Lung (tissue), 12 donors: ENCODE measurements around the gene LDLRAD2. TPM values are rescaled to one million over a fixed set of nuclear protein-coding genes. Genes with fewer than 3 reads are reported as not detected.

ENCODE experiments used
- ATAC-seq: fragments of 200-7000 bp; cut with Tn5 transposase; one replicate; pipeline ENCODE4 v1.9.1; 2020; ENCODE audit warnings: moderate number of reproducible peaks; ENCODE audit not compliant: insufficient read depth, low FRiP score
- DNase-seq, 3 donors: peaks; one replicate each; pipeline ENCODE4 v3.0.0-alpha.2; 2013 to 2017
- H3K27ac ChIP-seq, 2 donors: one replicate each; pipeline ENCODE4 v1.5.1; 2013; ENCODE audit warnings: mild to moderate bottlenecking in 2 of 2, moderate library complexity in 2 of 2, control low read depth in 1 of 2, inconsistent platforms in 1 of 2, low read depth in 1 of 2, low read length in 1 of 2
- H3K27me3 ChIP-seq, 3 donors: one replicate each; pipeline ENCODE4 v1.5.1; 2013; ENCODE audit warnings: low read length in 2 of 3; ENCODE audit not compliant: control insufficient read depth in 3 of 3, insufficient read depth in 3 of 3
- H3K36me3 ChIP-seq, 4 donors: one replicate each; pipeline ENCODE4 v1.5.1; 2013; ENCODE audit warnings: low read length in 4 of 4, mild to moderate bottlenecking in 1 of 4, moderate library complexity in 1 of 4; ENCODE audit not compliant: control insufficient read depth in 4 of 4, insufficient read depth in 4 of 4
- H3K4me1 ChIP-seq, 5 donors: one replicate each; pipeline ENCODE4 v1.5.1; 2013; ENCODE audit warnings: low read length in 5 of 5, mild to moderate bottlenecking in 2 of 5, moderate library complexity in 1 of 5; ENCODE audit not compliant: control insufficient read depth in 5 of 5, insufficient read depth in 5 of 5
- H3K4me3 ChIP-seq: one replicate; pipeline ENCODE4 v1.5.1; 2013; ENCODE audit warnings: mild to moderate bottlenecking, control low read depth, moderate library complexity
- H3K9ac ChIP-seq, 2 donors: one replicate each; pipeline ENCODE4 v1.5.1; 2013; ENCODE audit warnings: low read length in 2 of 2, control low read depth in 1 of 2; ENCODE audit not compliant: insufficient read depth in 1 of 2
- H3K9me3 ChIP-seq, 4 donors: one replicate each; pipeline ENCODE4 v1.5.1; 2013; ENCODE audit warnings: low read length in 3 of 4, mild to moderate bottlenecking in 1 of 4, moderate library complexity in 1 of 4; ENCODE audit not compliant: control insufficient read depth in 4 of 4, insufficient read depth in 3 of 4
- WGBS, 2 donors: extraction: QIAGEN DNeasy Blood & Tissue Kit; methylation state at CpG; one replicate each; pipeline ENCODE4 v1.1.7; 2013; 5-methylcytosine and 5-hydroxymethylcytosine counted together
- polyA plus RNA-seq, 2 donors: library from polyadenylated mRNA; stranded (reverse); fragments of 200-250 nt; gene quantifications; one replicate each; pipeline ENCODE4 v1.2.1, GENCODE V29; 2013
- total RNA-seq, 2 donors: library from RNA; depleted of rRNA in 1 of 2; stranded (reverse); fragments of >200 nt in 1 of 2; gene quantifications; one replicate each; pipeline ENCODE4 v1.2.1, GENCODE V29; 2014 to 2021
- TF ChIP-seq, protein P1 (sequence below): IDR thresholded peaks from 2 replicates; pipeline ENCODE4 v1.5.1; 2012; ENCODE audit warnings: mild to moderate bottlenecking; ENCODE audit errors: control extremely low read depth, extremely low read depth
- donor health status: control.
- donor health status: control.
- donor health status: Bipolar disorder and iron deficiency.
- donor health status: healthy.
- donor health status: DM: yes; HTN: yes; CAD: no.

Gene LDLRAD2
- total and polyA plus RNA-seq, 4 donors = 0.20 to 2.8 (median 0.54) TPM

- whole genome bisulfite sequencing, 2 donors = 94 to 96% methylated on average over 4 of the region's 4 CpGs
- no peak for ATAC-seq
Observed at GRCh38 chr1:21801100-21801499, 11.0 kb upstream of the LDLRAD2 start.

DNA sequence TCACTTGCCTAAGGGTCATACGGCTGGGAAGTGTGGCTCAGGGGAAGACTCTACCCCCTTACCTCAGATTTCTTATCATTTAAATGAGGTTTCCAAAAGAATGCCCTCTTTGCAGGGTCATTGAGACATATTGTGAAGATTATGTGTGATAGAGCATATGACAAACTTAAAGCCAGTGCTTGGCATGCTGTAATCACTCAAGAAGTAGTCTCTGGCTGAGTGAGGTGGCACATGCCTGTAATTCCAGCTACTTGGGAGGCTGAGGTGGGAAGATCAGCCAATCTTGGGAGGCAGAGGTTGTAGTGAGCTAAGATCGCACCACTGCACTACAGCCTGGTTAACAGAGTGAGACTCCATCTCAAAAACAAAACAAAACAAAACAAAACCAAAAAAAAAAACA is 7.5 kb upstream of the LDLRAD2 start:
- H3K27me3 ChIP-seq = no peaks in the 10 kb centered on the region
- H3K27ac ChIP-seq = no peak overlapping the region
- DNase-seq = no peak
- 77 to 88% methylated on average over 2 of the region's 2 CpGs for WGBS, 2 donors
- no peak overlapping the region for H3K9ac ChIP-seq
- H3K9me3 ChIP-seq = no peaks in the 10 kb centered on the region
- H3K4me3 ChIP-seq = no peak overlapping the region
- H3K4me1 ChIP-seq = no peaks in the 10 kb centered on the region
- TF ChIP-seq, protein P1, sequence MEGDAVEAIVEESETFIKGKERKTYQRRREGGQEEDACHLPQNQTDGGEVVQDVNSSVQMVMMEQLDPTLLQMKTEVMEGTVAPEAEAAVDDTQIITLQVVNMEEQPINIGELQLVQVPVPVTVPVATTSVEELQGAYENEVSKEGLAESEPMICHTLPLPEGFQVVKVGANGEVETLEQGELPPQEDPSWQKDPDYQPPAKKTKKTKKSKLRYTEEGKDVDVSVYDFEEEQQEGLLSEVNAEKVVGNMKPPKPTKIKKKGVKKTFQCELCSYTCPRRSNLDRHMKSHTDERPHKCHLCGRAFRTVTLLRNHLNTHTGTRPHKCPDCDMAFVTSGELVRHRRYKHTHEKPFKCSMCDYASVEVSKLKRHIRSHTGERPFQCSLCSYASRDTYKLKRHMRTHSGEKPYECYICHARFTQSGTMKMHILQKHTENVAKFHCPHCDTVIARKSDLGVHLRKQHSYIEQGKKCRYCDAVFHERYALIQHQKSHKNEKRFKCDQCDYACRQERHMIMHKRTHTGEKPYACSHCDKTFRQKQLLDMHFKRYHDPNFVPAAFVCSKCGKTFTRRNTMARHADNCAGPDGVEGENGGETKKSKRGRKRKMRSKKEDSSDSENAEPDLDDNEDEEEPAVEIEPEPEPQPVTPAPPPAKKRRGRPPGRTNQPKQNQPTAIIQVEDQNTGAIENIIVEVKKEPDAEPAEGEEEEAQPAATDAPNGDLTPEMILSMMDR = no peak
- H3K36me3 ChIP-seq = no peaks in the 10 kb centered on the region
- no peak for ATAC-seq

More at GRCh38 chr1:21801100-21801499, 11.0 kb upstream of the LDLRAD2 start:
- Histone ChIP-seq H3K9ac (no peak overlapping the region), H3K27me3 (no peaks in the 10 kb centered on the region), H3K9me3 (no peaks in the 10 kb centered on the region), H3K36me3 (no peaks in the 10 kb centered on the region), H3K4me3 (no peak overlapping the region), H3K4me1 (no peaks in the 10 kb centered on the region), H3K27ac (no peak overlapping the region)
- no peak for DNase-seq
- TF ChIP-seq, protein P1 = no peak

- Histone ChIP-seq H3K9ac (no peak overlapping the region), H3K27ac (no peak overlapping the region), H3K4me3 (no peak overlapping the region), H3K36me3 (no peaks in the 10 kb centered on the region), H3K27me3 (peaks cover 0 to 3% (median 0%) of the 10 kb centered on the region in 3 donors), H3K4me1 (peaks cover 0 to 13% (median 0%) of the 10 kb centered on the region in 5 donors), H3K9me3 (peaks cover 0 to 3% (median 0%) of the 10 kb centered on the region in 4 donors)
- ATAC-seq = no peak
- 97 to 99% methylated on average over 3 of the region's 3 CpGs for WGBS, 2 donors
- TF ChIP-seq, protein P1 = no peak
- DNase-seq = no peak
Observed at GRCh38 chr1:21813542-21813941, 1.5 kb downstream of the LDLRAD2 start.
